ENCODE measurements around the gene RPS21. TPM values are rescaled to one million over a fixed set of nuclear protein-coding genes. Genes with fewer than 3 reads are reported as not detected.
A peak's percentile ranks its signal among the peaks of the same experiment; 100 is the strongest.

RPS21 gene
- total and polyA plus RNA-seq, 2 of the 13 experiments (the other 11 are each of a cell fraction or from before 2014, with no cell fraction given), result 2,647 to 11,063 TPM

GRCh38 chr20:62363920-62364851 is 22.7 kb upstream of the RPS21 start:
- Histone ChIP-seq H3K4me3 (replicated peaks in 1 of 3; ENCODE audit: insufficient read depth in 1 of 3, low read depth in 2 of 3, low read length in 3 of 3) (no peak overlapping the region; a peak in 1 of 6 replicates), H4K20me1 (ENCODE audit: insufficient read depth, low read length) (peaks cover 30% of the 10 kb centered on the region), H3K79me2 (ENCODE audit: insufficient read depth, low read length) (peaks cover 35% of the 10 kb centered on the region), H2AFZ (ENCODE audit: low read length) (no peak overlapping the region), H3K4me2 (ENCODE audit: low read depth, low read length) (peak overlapping the region; percentile 99), H3K27me3 (ENCODE audit: control insufficient read depth in 1 of 2, insufficient read depth in 2 of 2, low read length in 2 of 2) (no peaks in the 10 kb centered on the region), H3K9ac (ENCODE audit: insufficient read depth, low read depth, low read length) (no peak overlapping the region), H3K36me3 (replicated peaks in 1 of 2; ENCODE audit: control insufficient read depth in 1 of 2, insufficient read depth in 2 of 2, low read length in 2 of 2) (peaks cover 13 to 19% of the 10 kb centered on the region in 2 experiments; a peak in 4 of 5 replicates), H3K9me3 (ENCODE audit: low read length) (no peaks in the 10 kb centered on the region), H3K4me1 (ENCODE audit: insufficient read depth, low read length) (peaks cover 65% of the 10 kb centered on the region), H3K27ac (ENCODE audit: extremely low read length, insufficient read depth, low read length) (no peak overlapping the region)
- ChIA-PET POLR2A (interaction anchor here (0.7 to 10.1 kb wide), 7 partner anchors 7 to 58 kb away, joined by 3 to 187 read pairs (median 51); partner anchors contain the start of genes ADRM1 and RPS21), CTCF (ENCODE audit: low intra/inter-chr PET ratio, low total read pairs) (no interaction called here)
- in situ Hi-C loops (cut with HindIII; ENCODE audit: extremely low pct_ligation_motif_present, low pct_unique_long_range_greater_than_20kb) (no loop called here), intact Hi-C loops (cut with micrococcal nuclease; ENCODE audit: unreplicated experiment) (loop anchor here (10.0 kb wide), 1 partner anchor 1601 kb away; the partner anchor contains the start of gene ZNF512B)
- 82% methylated on average over 21 of the region's 22 CpGs for WGBS (ENCODE audit: low lambda C conversion rate)
- BruUV-seq (replicated peaks), result no TSS peak
- FAIRE-seq (peak; percentile 49), ATAC-seq (no peak), DNase-seq (ENCODE audit: low spot score) (no peak)
- TF ChIP-seq SNAI1 (CRISPR knock-in tag; IDR thresholded peaks at IDR 0.05; ENCODE audit: borderline replicate concordance), result no peak
- TF ChIP-seq ZFY (CRISPR knock-in tag; IDR thresholded peaks at IDR 0.05), result peak; percentile 14; the same call in 1 of the 2 replicates
- peak; percentile 11; the same call in 1 of the 2 replicates for TF ChIP-seq HIC2 (CRISPR knock-in tag; IDR thresholded peaks at IDR 0.05; ENCODE audit: low read depth)
- no peak for TF ChIP-seq ZNF367 (CRISPR knock-in tag; IDR thresholded peaks at IDR 0.05; ENCODE audit: borderline replicate concordance)
- TF ChIP-seq ZNF274 (CRISPR knock-in tag; IDR thresholded peaks at IDR 0.05), result 0 out of 2 replicates have a peak, but pooled peaks have one; percentile 49
- TF ChIP-seq CTCF (CRISPR knock-in tag; IDR thresholded peaks at IDR 0.05), result peak; percentile 58
- TF ChIP-seq ISL2 (CRISPR knock-in tag; IDR thresholded peaks at IDR 0.05), result no peak
- peak; percentile 28; the same call in 1 of the 2 replicates for TF ChIP-seq ZSCAN21 (CRISPR knock-in tag; IDR thresholded peaks at IDR 0.05; ENCODE audit: borderline replicate concordance)
- no peak for TF ChIP-seq MAZ (IDR thresholded peaks at IDR 0.05; ENCODE audit: borderline replicate concordance, low read depth, low read length)
- TF ChIP-seq MAZ (CRISPR knock-in tag; IDR thresholded peaks at IDR 0.05; ENCODE audit: low read depth), result peak; percentile 41; the same call in 1 of the 2 replicates
- TF ChIP-seq CSRNP1 (CRISPR knock-in tag; IDR thresholded peaks at IDR 0.05), result 0 out of 2 replicates have a peak, but pooled peaks have one; percentile 35
- TF ChIP-seq RNF2 (conservative IDR thresholded peaks at IDR 0.05; ENCODE audit: low read depth), result no peak
- peak; percentile 9 for TF ChIP-seq SRSF1 (optimal IDR thresholded peaks at IDR 0.05; ENCODE audit: low read depth, low read length)
- 0 out of 2 replicates have a peak, but pooled peaks have one; percentile 1 for TF ChIP-seq DR1 (CRISPR knock-in tag; IDR thresholded peaks at IDR 0.05)
- peak; percentile 42; the same call in 1 of the 2 replicates for TF ChIP-seq NR2F6 (IDR thresholded peaks at IDR 0.05)
- 0 out of 2 replicates have a peak, but pooled peaks have one; percentile 39 for TF ChIP-seq NR2F6 (CRISPR knock-in tag; IDR thresholded peaks at IDR 0.05)
- TF ChIP-seq TRIM22 (IDR thresholded peaks at IDR 0.05), result no peak

Measured in HepG2 (cell line).